Thyroid gland (tissue), 4 donors: ENCODE results near the gene ATP2A2. TPM values are rescaled to one million over a fixed set of nuclear protein-coding genes. Genes with fewer than 3 reads are reported as not detected.
"Not testable (repeated sequence)": the region's sequence is repeated elsewhere in the genome, so short reads cannot be mapped to it uniquely, and the experiment has no call there.

Experiments used
- DNase-seq, 2 donors: peaks; one replicate each; pipeline ENCODE4 v3.0.0-alpha.2; 2019
- H3K27ac ChIP-seq, 3 donors: fragments of 200-600 bp; sonication (generic); 1 replicate in 2 of 3; 2 replicates in 1 of 3; pipeline ENCODE4 v1.5.1; 2016 to 2019; ENCODE audit warnings: mild to moderate bottlenecking in 1 of 3, moderate library complexity in 1 of 3
- H3K27me3 ChIP-seq: fragments of 200-600 bp; sonication (generic); one replicate; pipeline ENCODE4 v1.5.1; 2019
- H3K36me3 ChIP-seq, 2 donors: fragments of 200-600 bp; sonication (generic); one replicate each; pipeline ENCODE4 v1.5.1; 2016 to 2019
- H3K4me1 ChIP-seq, 2 donors: fragments of 200-600 bp; sonication (generic); one replicate each; pipeline ENCODE4 v1.5.1; 2017 to 2019
- H3K4me3 ChIP-seq, 3 donors: fragments of 200-600 bp; sonication (generic); replicated peaks in 1 of 3; 1 replicate in 2 of 3; 2 replicates in 1 of 3; pipeline ENCODE4 v1.5.1; 2016; ENCODE audit warnings: mild to moderate bottlenecking in 1 of 3
- H3K9me3 ChIP-seq: fragments of 200-600 bp; sonication (generic); one replicate; pipeline ENCODE4 v1.5.1; 2017
- POLR2A ChIP-seq, 2 donors: fragments of 450-650 bp; IDR thresholded peaks; one replicate each; pipeline ENCODE4 v1.6.1; 2017; ENCODE audit warnings: antibody characterized with exemption in 2 of 2, mild to moderate bottlenecking in 2 of 2, moderate library complexity in 1 of 2
- WGBS, 2 donors: methylation state at CpG; one replicate each; pipeline ENCODE4 v1.1.5; 2017; 5-methylcytosine and 5-hydroxymethylcytosine counted together
- intact Hi-C: fragments of 100-400 bp; cut with DNase I; formaldehyde crosslinking; loops from one replicate; pipeline ENCODE4 v1.15.1; 2023
- total RNA-seq, 4 donors: library from RNA; depleted of rRNA; stranded (reverse); fragments of >200 nt; gene quantifications; one replicate each; pipeline ENCODE4 v1.2.3, GENCODE V29; 2016
- TF ChIP-seq, protein P1 (sequence below), 6 experiments: fragments of 200-600 bp in 3 of 6; fragments of 450-650 bp in 3 of 6; sonication (generic) in 3 of 6; IDR thresholded peaks; one replicate each; pipeline ENCODE4 v1.5.1; 2016 to 2019; ENCODE audit warnings: antibody characterized with exemption in 6 of 6, mild to moderate bottlenecking in 2 of 6, inconsistent platforms in 1 of 6, moderate library complexity in 1 of 6

Gene ATP2A2
- total RNA-seq, 4 donors from 2014 or later, result 126 to 220 (median 174) TPM

DNA sequence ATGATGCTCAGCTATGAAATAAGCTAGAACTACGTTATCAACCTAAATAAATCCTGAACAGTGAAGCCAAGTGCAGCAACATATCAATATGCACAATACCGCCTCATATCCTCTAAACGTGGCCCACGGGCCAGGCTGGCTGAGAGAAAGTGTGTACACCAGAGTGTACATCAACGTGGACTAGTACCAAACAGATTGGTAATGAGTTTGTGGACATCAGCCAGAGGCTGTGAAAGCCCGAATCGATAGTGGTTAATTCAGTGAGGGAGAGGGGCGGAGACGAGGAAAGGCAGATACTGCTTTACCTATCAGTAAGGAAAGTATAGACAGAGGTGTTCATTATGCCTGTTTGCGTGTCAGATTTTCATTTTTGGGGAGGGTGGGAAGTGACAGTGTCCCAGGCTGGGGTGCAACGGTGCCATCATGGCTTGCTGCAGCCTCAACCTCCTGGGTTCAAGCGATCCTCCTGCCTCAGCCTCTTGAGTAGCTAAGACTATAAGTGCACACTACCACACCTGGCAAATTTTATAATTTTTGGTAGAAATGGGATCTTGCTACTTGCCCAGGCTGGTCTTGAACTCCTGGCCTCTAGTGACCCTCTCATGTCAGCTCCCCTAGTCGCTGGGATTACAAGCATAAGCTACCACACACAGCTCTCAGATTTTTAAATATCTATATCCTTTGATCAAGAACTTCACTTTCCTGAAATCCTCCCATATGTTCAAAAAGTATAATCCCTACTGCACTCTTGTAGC is 72.3 kb downstream of the ATP2A2 start:
- WGBS, 2 donors, result 89 to 90% methylated on average over 13 of the region's 13 CpGs
- Histone ChIP-seq H3K9me3 (no peaks in the 10 kb centered on the region), H3K4me3 (no peak overlapping the region), H3K27me3 (no peaks in the 10 kb centered on the region), H3K36me3 (peaks cover 2 to 22% of the 10 kb centered on the region in 2 donors), H3K27ac (no peak overlapping the region), H3K4me1 (no peaks in the 10 kb centered on the region)
- no peak for DNase-seq
- intact Hi-C loops, result no loop called here
- TF ChIP-seq, protein P1, sequence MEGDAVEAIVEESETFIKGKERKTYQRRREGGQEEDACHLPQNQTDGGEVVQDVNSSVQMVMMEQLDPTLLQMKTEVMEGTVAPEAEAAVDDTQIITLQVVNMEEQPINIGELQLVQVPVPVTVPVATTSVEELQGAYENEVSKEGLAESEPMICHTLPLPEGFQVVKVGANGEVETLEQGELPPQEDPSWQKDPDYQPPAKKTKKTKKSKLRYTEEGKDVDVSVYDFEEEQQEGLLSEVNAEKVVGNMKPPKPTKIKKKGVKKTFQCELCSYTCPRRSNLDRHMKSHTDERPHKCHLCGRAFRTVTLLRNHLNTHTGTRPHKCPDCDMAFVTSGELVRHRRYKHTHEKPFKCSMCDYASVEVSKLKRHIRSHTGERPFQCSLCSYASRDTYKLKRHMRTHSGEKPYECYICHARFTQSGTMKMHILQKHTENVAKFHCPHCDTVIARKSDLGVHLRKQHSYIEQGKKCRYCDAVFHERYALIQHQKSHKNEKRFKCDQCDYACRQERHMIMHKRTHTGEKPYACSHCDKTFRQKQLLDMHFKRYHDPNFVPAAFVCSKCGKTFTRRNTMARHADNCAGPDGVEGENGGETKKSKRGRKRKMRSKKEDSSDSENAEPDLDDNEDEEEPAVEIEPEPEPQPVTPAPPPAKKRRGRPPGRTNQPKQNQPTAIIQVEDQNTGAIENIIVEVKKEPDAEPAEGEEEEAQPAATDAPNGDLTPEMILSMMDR (IDR thresholded peaks at IDR 0.05), result no peak

GRCh38 chr12:110354172-110354780 is 73.2 kb downstream of the ATP2A2 start:
- intact Hi-C loops, result no loop called here
- Histone ChIP-seq H3K4me3 (no peak overlapping the region), H3K36me3 (peaks cover 0 to 13% of the 10 kb centered on the region in 2 donors), H3K27ac (no peak overlapping the region), H3K9me3 (no peaks in the 10 kb centered on the region), H3K4me1 (no peaks in the 10 kb centered on the region), H3K27me3 (no peaks in the 10 kb centered on the region)
- no peak for DNase-seq
- no peak for TF ChIP-seq POLR2A (IDR thresholded peaks at IDR 0.05)
- TF ChIP-seq, protein P1 (IDR thresholded peaks at IDR 0.05), result no peak
- 72 to 73% methylated on average over 7 of the region's 7 CpGs for WGBS, 2 donors

GRCh38 chr12:110355073-110355472 is 74.0 kb downstream of the ATP2A2 start:
- Histone ChIP-seq H3K4me1 (no peaks in the 10 kb centered on the region), H3K27ac (no peak overlapping the region), H3K36me3 (peaks cover 0 to 6% of the 10 kb centered on the region in 2 donors), H3K27me3 (no peaks in the 10 kb centered on the region), H3K9me3 (no peaks in the 10 kb centered on the region), H3K4me3 (no peak overlapping the region)
- WGBS, 2 donors, result 42 to 43% methylated on average over 3 of the region's 3 CpGs
- intact Hi-C loops, result no loop called here
- TF ChIP-seq, protein P1 (IDR thresholded peaks at IDR 0.05), result peak in 4 of 6 experiments; percentile 11 to 28 (median 24)
- TF ChIP-seq POLR2A (IDR thresholded peaks at IDR 0.05), result no peak
- peak in 1 of 2 donors; percentile 30 for DNase-seq

DNA sequence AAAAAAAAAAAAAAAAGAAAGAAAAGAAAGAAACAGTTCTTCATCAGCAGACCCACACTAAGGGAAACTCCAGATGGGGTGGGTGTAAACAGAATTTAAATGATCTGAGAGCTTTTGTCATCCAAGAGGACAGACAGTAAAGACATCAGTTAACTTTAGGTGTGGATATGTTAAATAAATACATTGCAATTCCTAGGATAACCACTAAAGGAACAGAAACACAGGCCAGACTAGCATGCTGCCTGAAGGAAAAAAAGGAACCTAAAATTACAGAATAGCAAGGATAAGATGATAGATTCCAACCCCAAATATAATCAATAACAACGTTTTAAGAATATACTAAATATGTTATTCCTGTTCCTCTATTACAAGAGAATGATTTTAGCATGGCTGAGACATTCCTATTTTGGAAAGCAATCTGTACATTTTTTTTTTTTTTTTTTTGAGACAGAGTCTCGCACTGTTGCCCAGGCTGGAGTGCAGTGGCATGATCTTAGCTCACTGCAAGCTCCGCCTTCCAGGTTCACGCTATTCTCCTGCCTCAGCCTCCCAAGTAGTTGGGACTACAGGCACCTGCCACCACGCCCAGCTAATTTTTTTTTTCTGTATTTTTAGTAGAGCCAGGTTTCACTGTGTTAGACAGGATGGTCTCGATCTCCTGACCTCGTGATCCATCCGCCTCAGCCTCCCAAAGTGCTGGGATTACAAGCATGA is 77.5 kb downstream of the ATP2A2 start:
- H3K4me3 ChIP-seq, DNase-seq, H3K4me1 ChIP-seq, H3K9me3 ChIP-seq, H3K27me3 ChIP-seq, H3K36me3 ChIP-seq, intact Hi-C loops: not testable (repeated sequence)
- TF ChIP-seq, protein P1 (IDR thresholded peaks at IDR 0.05), result peak in 3 of 6 experiments; percentile 6 to 16 (median 13)
- peak overlapping the region in 1 of 3 donors; percentile 16 for H3K27ac ChIP-seq
- WGBS, 2 donors, result 87 to 90% methylated on average over 8 of the region's 8 CpGs
